ENCODE measurements around the gene ELMOD3.

The ELMOD3 gene

DNA sequence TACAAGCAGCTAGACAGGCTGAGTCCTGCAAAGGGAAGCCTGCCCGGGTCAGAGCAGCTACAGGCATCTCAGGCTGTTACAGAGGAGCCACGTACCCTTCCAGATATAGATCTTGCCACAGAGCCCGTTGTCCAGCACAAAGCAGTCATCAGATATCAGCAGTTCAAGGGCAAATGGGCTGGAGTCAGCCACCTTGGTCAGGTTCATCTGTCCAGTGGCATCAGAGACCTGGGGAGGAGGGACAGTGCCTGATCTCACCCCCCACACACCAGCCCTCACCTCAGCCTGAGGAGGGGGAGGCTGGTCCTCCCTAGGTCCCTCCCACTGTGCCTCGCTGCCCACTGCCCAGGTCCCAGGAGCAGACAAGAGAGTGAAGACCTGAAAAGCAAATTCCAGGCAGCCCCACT lies 43.4 kb downstream of the ELMOD3 start:
- TF ChIP-seq, protein P1, sequence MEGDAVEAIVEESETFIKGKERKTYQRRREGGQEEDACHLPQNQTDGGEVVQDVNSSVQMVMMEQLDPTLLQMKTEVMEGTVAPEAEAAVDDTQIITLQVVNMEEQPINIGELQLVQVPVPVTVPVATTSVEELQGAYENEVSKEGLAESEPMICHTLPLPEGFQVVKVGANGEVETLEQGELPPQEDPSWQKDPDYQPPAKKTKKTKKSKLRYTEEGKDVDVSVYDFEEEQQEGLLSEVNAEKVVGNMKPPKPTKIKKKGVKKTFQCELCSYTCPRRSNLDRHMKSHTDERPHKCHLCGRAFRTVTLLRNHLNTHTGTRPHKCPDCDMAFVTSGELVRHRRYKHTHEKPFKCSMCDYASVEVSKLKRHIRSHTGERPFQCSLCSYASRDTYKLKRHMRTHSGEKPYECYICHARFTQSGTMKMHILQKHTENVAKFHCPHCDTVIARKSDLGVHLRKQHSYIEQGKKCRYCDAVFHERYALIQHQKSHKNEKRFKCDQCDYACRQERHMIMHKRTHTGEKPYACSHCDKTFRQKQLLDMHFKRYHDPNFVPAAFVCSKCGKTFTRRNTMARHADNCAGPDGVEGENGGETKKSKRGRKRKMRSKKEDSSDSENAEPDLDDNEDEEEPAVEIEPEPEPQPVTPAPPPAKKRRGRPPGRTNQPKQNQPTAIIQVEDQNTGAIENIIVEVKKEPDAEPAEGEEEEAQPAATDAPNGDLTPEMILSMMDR (IDR thresholded peaks at IDR 0.05; ENCODE audit: extremely low read depth, insufficient read depth, missing control alignments): no peak
- in situ Hi-C loops (cut with MboI; ENCODE audit: low pct_unique_long_range_greater_than_20kb, low sequenced_read_pairs, unreplicated experiment): no loop called here
- no peak for DNase-seq (ENCODE audit: low spot score)

- in situ Hi-C loops (cut with MboI; ENCODE audit: low pct_unique_long_range_greater_than_20kb, low sequenced_read_pairs, unreplicated experiment): no loop called here
- DNase-seq (ENCODE audit: low spot score): no peak
- TF ChIP-seq, protein P1 (IDR thresholded peaks at IDR 0.05; ENCODE audit: extremely low read depth, insufficient read depth, missing control alignments): no peak
These were observed 44.0 kb downstream of the ELMOD3 start for GRCh38 chr2:85398426-85399182.

DNA sequence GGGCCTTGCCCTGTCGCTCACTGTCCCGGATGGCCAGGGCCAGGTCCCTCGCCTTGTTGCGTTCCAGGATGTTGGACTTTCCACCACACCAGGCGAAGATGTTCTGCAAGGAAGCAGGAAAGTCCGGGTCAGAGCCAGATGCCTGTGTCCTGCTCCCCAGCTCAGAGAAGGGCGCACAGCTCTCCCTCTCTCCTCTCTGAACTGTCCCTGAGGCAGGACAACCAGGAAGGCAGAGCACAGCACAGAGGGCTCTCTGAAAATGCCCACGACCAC lies 44.5 kb downstream of the ELMOD3 start:
- no peak for DNase-seq (ENCODE audit: low spot score)
- in situ Hi-C loops (cut with MboI; ENCODE audit: low pct_unique_long_range_greater_than_20kb, low sequenced_read_pairs, unreplicated experiment): no loop called here
- TF ChIP-seq, protein P1 (IDR thresholded peaks at IDR 0.05; ENCODE audit: extremely low read depth, insufficient read depth, missing control alignments): no peak

DNA sequence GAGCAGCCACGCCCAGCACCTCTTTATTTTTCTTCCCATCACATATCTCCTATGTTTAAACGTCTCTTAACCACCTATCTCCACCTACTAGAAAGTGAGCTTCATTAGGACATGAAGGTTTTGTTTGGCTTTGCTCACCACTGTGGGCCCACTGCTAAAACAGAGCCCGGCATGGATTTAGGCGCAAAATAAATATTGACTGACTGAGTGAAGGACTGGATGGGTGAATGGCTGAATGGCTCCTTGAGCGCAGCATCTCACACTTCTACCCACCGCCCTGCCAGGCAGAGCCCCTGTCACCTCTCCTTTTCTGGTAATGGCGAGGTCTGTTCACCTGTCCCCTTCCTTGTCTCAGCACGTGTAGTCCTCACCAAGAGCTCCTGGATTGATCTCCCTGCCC lies 45.5 kb downstream of the ELMOD3 start:
- DNase-seq (ENCODE audit: low spot score): peak; percentile 2
- in situ Hi-C loops (cut with MboI; ENCODE audit: low pct_unique_long_range_greater_than_20kb, low sequenced_read_pairs, unreplicated experiment): no loop called here
- TF ChIP-seq, protein P1 (IDR thresholded peaks at IDR 0.05; ENCODE audit: extremely low read depth, insufficient read depth, missing control alignments): no peak

DNA sequence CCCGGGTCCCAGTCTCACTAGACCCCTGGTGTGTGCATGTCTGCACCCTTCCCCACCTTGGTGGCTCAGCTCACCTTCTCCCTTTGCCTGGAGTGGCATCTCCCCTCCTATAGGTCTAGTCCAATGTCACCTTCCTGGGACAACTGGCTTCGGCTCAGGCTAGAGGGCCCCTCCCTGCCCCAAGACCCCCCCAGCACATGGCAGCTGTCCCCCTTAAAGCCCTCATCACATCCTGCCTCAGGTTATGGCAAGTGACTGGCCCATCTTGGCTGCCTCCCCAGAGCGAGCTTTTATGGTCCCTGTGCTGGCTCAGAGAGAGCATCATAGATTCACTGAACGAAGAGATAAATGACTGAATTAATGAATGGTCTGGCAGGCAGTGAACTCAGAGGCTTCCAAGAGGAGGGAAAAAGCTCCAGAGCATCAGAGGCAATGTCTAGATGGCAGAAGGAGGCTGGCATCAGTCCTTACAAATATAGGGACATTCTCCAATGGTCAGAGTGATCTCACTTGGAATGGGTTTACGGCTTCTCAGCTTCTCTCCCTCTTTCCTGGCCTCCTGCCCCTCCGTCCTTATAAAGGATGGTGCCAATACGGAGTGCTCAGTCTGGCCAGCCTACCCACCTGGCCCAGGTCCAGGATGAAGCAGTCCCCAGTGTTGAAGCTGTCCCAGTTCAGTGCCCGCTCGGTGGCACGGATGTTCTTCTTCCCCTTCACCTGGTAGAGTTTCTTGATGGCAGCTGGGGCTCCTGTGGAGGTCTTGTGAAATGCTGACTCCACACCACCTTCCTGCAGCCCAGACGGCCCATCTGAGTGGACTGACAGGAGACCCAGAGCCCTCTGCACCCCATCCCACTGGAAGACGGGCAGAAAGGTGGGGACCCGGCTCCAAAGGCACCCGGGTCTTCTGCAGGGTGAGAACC lies 46.2 kb downstream of the ELMOD3 start:
- in situ Hi-C loops (cut with MboI; ENCODE audit: low pct_unique_long_range_greater_than_20kb, low sequenced_read_pairs, unreplicated experiment): no loop called here
- peak; percentile 4 for DNase-seq (ENCODE audit: low spot score)
- TF ChIP-seq, protein P1 (IDR thresholded peaks at IDR 0.05; ENCODE audit: extremely low read depth, insufficient read depth, missing control alignments): no peak

GRCh38 chr2:85401464-85401805 lies 46.9 kb downstream of the ELMOD3 start:
- TF ChIP-seq, protein P1 (IDR thresholded peaks at IDR 0.05; ENCODE audit: extremely low read depth, insufficient read depth, missing control alignments): no peak
- no peak for DNase-seq (ENCODE audit: low spot score)
- in situ Hi-C loops (cut with MboI; ENCODE audit: low pct_unique_long_range_greater_than_20kb, low sequenced_read_pairs, unreplicated experiment): no loop called here

Measured in GM13977 (cell line).